Stimulated activated CD4-positive, alpha-beta T cell treated with anti-CD3 and anti-CD28 coated beads, Interleukin-1b, Interleukin-23, amount 100 ng/mL, for 24 hours (primary cell): ENCODE data around the gene OSGIN1.

ENCODE experiments used
- DNase-seq, 4 experiments: peaks; one replicate each; pipeline ENCODE4 v3.0.0-alpha.2; 2020; ENCODE audit warnings: low read depth in 4 of 4, low spot score in 1 of 4

Gene OSGIN1

GRCh38 chr16:83925957-83926725 lies 26.9 kb upstream of the OSGIN1 start:
- DNase-seq: no peak

- DNase-seq: peak; percentile 25 to 55 (median 45)
Measured at GRCh38 chr16:83926726-83927397, 26.2 kb upstream of the OSGIN1 start.

- DNase-seq: no peak
Measured at GRCh38 chr16:83928341-83929055, 24.5 kb upstream of the OSGIN1 start.

- no peak for DNase-seq
Measured at GRCh38 chr16:83929811-83930555, 23.1 kb upstream of the OSGIN1 start.

- no peak for DNase-seq
Measured at GRCh38 chr16:83930730-83931500, 22.1 kb upstream of the OSGIN1 start.

- DNase-seq: no peak
Measured at GRCh38 chr16:83931556-83931955, 21.5 kb upstream of the OSGIN1 start.

GRCh38 chr16:83932304-83932703 lies 20.7 kb upstream of the OSGIN1 start:
- no peak for DNase-seq

GRCh38 chr16:83932955-83933673 lies 19.9 kb upstream of the OSGIN1 start:
- no peak for DNase-seq

GRCh38 chr16:83933885-83934683 lies 19.0 kb upstream of the OSGIN1 start:
- no peak for DNase-seq

GRCh38 chr16:83934684-83934977 lies 18.4 kb upstream of the OSGIN1 start:
- DNase-seq: no peak

GRCh38 chr16:83935005-83935857 lies 17.8 kb upstream of the OSGIN1 start:
- no peak for DNase-seq

- no peak for DNase-seq
Measured at GRCh38 chr16:83935858-83936255, 17.2 kb upstream of the OSGIN1 start.

GRCh38 chr16:83936581-83937165 lies 16.4 kb upstream of the OSGIN1 start:
- no peak for DNase-seq

- DNase-seq: no peak
Measured at GRCh38 chr16:83937267-83937666, 15.8 kb upstream of the OSGIN1 start.

- DNase-seq: no peak
Measured at GRCh38 chr16:83937922-83938885, 14.8 kb upstream of the OSGIN1 start.

GRCh38 chr16:83939266-83939855 lies 13.7 kb upstream of the OSGIN1 start:
- no peak for DNase-seq
